GM18520 (cell line): ENCODE data around the gene CPN2.
A peak's percentile ranks its signal among the peaks of the same experiment; 100 is the strongest.

Experiments
- ATAC-seq: cut with Tn5 transposase; IDR thresholded peaks from one replicate; pipeline ENCODE4 v1.9.1; 2021; ENCODE audit not compliant: unreplicated experiment

Gene CPN2

DNA sequence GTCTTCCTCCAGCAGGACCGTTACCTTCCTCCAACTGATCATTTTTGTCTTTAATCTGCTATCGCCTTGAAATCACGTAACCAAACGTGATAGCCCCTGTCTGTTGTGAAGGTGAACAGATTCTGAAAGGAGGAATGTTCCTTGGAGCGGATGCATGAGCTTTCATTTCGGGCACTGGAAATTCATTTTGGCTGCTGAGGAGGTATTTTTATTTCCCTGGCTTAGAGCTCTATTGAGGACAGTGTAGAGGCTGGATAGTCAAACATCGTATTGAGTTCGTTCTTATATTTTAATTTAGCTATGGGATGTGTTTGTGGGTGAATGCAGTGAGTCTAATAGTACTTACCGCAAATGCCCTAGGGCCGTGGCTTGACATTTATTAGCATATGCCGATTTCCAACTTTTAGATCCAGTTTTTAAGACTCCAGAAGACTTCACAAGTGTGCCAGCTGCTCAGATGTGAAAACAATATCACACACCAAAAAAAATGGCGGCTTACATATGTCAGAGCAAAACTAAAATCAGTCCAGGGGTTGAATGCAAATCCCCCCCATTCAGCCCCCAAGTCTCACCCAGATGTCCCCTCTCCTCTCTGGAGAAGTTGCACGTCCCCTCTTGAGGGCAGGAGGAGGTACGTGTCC, 22.1 kb downstream of the CPN2 start:
- no peak for ATAC-seq

DNA sequence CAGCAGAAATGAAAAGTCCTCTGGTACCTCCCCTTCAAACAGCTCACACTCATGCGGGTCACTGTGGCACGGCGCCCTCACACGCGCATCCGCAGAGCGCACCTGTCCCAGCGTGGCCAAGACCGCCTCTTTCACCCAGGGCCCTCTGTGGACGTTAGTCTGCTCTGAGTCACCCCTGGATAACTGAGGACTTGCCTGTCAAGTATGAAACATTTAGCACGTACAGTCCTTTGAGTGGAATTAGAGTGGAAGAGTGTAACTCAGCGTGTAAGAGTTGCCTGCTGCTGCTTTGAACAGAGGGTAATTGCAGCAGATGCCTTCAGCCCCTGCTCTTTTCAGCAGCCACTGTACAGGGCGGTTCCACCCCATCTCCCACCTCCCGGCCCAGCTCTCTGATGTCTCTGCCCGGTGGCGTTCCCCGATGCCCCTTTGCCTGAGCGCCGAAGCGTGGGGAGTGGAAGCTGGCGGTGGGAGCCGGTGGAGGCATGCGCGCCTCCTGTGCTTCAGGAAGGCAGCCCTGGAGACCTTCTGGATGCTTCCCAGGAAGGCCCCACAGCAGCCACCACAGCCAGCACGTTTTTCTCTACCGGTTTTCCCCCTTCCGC, 23.0 kb downstream of the CPN2 start:
- no peak for ATAC-seq

DNA sequence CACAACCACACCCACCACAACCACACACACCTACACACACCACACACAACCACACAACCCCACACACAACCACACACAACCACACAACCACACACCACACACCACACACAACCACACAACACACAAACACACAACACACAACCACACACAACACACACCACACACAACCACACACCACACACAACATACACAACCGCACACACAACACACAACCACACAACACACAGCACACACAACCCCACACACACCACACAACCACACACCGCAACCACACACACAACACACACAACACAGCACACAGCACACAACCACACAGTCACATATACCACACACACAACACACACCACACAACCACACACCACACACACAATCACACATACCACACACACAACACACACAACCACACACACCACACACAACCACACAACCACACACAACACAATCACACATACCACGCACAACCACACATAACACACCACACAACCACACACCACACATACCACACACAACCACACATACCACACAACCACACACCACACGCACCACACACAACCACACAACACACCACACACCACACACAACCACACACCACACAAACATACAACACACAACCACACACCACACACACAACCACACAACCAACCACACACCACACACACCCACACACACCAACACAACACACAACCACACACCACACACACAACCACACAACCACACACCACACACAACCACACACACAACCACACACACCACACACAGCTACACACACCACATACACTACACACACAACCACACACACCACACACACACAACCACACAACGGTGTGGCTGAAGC, 23.7 kb downstream of the CPN2 start:
- no peak for ATAC-seq

DNA sequence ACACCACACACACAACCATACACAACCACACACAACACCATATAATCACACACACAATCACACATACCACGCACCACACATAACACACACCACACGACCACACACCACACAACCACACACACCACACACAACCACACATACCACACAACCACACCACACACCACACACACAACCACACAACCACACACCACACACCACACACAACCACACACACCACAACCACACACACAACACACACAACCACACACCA, 24.2 kb downstream of the CPN2 start:
- no peak for ATAC-seq

DNA sequence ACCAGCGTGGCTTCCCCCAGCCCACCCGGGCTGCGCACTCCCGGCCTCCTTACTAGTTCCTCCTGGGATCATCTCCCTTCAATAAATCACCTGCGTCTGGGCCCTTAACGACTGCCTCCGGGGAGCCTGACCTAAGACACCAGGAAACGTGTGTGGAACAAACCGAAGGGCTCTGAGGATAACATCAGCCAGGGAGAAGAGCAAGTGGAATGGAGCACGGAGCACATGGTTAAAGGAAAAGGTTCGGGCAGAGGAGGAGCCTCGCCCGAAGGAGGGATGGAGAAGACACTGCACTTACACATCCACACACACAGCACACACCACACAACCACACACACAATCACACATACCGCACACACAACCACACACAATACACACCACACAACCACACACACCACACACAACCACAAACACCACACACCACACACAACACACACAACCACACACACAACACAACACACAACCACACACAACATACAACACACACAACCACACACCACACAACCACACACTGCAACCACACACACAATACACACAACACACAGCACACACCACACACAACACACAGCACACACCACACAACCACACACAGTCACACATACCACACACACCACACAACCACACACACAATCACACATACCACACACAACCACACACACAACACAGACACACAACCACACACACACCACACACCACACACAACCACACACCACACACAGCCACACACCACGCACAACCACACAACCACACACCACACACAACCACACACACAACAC, 24.7 kb downstream of the CPN2 start:
- no peak for ATAC-seq

DNA sequence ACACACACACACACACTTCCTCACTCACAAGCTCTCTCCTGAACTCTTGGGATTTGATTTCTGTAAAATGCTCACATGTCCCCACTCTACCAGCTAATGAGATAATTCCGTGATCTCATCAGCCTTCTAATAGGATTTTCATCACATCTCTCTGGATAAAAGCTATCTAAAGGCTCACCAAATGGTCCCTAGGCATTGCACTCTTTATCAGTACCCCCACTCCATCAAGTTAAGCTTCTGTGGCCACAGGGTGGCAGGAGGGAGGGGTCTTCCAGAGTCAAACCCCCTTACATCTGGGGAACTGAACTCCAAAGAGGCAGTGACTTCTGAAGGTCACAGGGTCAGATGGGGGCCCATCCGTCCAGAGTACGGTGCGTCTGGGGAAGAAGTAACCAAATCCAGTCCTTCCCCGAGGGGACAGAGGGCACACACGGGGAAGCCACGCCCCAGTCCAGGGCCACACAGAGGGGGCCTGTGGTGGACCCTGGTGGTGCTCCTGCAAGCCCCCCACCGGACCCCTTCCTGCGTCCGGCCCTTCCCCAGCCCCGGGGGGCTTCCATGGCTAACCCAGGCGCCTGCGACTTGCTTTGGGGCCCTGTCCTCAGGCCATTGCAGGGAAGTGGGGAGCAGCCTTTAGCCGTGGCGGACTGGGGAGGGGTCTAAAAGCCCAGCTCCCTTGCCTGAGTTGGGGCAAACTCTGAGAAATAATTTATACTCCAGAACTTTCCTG, 25.5 kb downstream of the CPN2 start:
- no peak for ATAC-seq

DNA sequence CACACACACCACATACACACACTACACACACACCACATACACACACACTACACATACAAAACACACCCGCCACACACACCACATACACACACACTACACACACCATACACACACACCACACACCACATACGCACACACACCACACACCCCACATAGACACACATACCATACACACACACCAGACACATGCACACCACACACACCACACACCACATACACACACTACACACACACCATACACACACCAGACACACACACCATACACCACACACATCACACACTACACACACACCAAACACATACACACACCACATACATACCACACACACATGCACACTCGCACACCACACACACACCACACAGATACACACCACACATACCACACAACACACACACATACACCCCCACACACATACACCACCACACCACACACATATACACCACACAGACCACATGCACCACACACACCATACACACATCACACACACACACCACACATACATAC, 26.3 kb downstream of the CPN2 start:
- no peak for ATAC-seq

DNA sequence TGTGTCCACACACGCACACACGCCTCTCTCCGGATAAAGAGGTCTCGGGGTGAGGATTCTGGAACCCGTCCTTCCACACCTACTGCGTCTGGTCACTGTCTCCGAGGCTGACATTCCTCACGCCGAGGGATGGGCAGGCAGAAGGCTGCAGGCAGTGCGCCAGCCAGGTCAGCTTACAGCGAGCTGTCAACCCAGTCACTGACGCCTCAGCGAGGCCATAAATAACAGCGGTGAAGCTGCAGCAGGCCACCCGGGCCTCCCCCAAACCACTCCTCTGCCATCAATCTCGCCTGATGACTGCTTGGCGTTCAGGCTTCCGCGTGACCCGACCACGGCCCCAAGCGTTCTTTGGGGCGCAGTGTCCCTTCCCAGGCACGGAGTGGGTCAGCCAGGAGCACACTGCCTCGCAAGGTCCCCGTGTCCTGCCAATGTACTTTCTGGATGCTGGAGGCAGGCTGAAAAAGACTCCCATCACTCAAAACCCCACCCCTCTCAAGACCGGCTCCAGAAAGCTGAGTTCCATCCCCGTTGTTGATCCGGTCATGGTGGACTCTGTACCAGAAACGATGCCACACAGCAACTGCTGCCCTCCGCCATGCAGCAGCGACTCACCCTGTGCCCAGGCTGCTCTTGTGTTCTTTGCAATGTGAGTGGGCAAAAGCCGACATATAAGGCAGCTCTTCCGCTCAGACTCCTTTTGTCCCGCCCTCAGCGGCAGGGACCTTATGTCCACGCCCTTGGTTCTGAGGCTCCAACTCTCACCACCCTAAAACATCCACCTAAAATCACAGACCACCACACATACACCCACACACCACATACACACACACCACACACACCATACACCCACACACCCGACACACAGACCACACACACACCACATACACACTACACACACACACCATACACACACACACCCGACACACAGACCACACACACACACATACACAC, 27.1 kb downstream of the CPN2 start:
- ATAC-seq, result peak; percentile 37

DNA sequence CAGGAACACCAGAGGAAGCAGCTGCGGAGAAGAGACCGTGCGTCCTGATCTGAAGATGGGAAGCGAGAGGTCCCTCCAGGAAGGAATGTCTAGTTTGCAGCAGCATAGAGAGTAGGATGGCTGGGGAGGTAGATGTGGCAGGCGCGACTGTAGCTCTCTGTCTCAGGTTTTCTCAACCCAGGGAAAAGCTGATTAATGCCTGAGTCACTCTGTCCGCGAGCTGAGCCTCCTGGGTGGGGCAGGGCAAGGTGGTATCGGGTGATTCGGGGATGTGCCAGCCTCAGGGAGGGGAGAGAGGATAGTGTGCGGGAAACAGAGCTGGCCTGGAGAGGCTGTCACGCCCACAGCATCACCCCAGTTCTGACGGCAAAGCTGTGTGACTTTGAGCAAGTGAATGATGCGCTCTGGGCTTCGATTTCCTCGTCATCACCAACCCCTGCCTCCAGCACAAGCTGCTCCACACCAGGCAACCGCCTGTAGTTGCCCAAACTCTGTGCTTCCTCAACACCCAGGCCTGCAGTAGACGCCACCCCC, 28.4 kb downstream of the CPN2 start:
- ATAC-seq, result no peak

DNA sequence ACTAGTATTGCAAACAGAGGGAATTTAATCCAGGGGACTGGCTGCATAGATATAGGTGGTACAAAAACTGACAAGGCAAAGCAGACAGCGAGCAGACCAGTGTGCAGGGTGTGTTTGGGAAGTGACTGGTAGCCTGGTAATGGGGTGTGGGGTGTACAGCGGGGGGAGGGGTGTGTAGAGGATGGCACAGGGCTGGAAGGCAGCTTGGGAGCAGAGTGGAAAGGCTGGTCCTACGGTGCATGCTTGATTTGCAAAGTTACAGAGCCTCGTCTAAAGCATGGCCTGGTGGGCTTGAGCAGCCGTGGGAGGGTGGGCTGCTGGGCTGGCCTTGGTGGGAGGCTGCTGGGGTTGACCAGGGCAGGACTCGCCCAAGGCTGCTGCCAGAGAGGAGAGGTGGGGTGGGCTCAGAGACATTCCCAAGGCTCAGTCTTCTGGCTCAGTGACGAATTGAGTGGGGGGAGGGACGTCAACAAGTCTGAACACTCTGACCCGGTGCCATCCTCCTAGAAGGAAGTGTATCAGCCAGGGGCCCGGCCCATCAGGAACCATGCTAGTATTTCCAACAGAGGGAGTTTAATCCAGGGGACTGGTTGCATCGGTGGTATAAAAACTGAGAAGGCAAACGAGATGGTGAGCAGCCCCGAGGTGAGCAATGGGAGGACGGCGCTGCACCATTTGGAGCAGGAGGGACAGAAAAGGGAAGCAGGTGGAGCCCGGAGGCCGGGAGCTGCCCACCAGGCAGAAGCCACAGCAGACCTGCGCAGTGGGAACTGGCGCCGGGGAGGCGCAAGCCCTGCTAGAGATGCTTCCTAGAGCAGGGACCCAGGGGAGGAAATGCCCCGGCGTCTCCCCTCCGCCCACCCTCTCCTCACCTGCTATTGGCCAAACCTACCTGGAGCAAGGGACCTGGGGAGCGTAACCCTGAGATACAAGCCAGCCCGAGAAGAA, 29.2 kb downstream of the CPN2 start:
- ATAC-seq, result no peak

DNA sequence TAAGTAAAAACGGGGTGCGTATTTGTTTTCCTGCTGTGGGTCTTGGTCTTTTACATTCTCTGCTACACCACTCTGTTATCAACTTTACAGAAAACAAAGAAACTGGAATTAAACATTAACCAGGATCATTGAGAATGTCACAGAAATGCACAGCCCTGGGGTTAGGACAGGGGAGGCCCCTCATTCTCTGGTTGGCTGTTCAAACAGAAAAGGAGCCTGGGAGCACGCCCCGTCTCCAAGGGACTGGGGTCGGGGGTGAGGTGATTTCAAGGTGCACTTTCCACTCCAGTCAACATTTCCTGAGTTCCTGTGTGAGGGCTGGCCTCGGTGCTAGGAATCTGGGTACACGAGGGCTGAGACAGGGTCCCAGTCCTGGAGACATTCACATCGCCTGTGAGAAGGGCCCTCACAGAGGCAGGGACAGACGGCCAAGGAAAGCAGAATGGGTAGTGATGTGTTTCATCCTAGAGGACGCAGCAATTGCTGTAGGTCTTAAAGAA, 30.3 kb downstream of the CPN2 start:
- no peak for ATAC-seq

DNA sequence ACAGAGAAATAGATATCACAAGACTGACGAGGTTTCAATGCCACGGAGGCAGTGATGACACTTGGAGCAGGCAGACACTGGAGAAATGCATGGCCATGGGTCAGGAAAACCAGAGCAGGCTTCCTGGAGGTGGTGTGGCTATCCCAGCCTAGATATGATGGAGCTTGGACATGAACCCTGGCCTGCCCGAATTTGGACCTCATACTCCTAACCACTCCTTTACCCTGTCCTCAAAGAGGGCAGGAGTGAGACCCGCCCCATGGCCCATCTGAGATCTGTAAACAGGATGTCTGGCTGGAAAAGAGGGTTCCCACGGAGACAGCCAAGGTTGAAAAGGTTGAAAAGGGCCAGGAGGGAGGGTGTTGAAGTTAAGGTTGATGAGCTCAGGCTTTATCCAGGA, 31.0 kb downstream of the CPN2 start:
- no peak for ATAC-seq

DNA sequence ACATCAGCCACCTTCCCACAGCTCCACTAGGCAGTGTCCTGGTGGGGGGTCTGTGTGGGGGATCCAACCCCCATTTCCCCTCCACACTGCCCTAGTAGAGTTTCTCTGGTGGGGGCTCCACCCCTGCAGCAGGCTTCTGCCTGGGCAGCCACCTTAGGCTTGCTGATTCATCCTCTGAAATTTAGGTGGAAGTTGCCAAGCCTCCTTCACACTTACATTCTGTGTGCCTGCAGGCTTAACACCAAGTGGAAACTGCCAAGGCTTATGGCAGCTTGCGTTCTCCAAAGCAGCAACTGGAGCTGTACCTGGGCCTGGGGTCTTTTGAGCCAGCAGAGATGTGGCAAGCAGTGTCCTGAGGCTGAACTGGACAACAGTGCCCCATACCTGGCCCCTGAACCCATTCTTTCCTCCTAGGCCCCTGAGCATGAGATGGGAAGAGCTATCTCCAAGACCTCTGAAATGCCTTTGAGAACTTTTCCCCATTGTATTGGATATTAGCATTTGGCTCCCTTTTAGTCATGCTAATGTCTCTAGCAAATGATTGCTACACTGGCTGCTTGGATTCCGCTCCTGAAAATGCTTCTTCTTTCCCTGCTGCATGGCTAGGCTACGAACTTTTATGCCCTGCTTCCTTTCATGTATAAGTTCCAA, 32.5 kb downstream of the CPN2 start:
- ATAC-seq, result no peak

DNA sequence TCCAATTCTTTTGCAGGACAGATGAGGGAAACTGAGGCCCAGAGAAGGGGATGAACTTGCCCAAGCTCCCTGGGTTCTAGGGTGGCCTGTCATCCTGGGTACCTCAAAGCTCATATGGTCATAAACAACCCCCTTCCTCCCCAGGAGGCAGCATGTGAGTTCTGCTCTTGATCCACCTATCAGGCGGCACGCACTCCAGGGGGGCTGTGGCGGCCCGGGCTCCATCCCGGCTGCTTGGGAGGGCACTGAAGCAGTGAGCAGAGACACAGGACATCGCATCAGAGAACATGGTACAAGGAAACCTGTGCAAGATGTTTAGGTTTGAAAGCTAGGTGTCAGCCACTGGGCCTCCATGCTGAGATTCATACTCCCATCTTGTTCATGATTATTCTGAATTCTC, 34.2 kb downstream of the CPN2 start:
- ATAC-seq, result no peak

DNA sequence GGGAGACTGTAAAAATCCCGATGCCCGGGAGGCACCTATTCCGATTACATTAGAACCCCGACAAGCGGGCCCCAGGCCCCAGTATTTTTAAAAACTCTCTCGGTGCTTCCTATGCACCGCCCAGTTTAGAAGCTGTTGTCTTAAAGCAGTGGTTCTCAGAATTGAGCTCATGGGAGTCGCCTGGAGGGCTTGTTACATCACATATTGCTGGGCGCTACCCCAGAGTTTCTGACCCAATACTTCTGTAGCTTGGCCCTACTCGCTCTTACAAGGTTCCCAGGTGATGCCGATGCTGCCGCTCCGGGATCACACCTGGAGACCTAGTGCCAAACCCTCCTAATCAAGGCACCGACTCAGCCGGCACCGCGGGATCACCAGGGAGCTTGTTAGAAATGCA, 35.2 kb downstream of the CPN2 start:
- peak; percentile 6 for ATAC-seq

DNA sequence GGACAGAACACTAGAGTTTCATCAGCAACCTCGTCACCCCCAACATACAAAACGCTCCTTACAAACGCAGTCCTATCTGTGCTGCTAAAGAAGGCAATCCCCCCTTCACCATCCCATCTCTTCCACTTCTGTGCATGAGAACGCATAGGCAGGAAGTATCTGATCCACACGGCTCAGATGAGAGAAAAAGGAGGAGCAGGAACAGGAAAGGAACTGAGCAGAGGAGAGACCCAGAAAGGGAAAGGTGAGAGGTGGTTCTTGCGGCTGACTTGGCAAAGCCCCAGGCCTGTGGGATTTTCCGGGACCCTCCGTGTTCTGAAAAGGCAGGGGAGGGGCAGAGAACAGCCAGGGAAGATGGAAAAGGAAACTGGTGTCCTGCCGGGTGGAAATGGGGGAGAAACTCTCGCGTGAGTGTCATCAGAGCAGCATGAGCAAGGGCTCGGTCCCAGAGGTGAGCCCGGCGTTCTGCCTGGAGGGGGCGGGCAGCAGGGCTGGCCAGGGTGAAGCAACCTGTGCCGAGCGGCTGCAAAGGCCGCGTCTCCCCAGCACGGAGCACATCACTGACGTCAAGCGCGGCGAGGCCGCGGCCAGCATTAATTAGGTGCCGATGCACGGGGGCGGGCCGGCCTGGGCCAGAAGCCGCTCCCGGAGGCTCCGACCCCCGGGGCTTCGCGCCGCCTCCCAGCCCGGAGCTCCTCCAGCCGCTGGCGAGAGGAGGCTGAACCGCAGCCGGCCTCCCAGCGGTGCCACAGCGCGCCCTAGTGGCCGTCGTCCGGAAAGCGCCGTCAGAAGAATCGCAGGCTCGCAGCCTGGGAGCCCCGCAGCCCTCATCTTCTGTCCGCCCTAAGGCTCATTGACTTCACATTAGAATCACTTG, 35.8 kb downstream of the CPN2 start:
- peak; percentile 68 for ATAC-seq
